Embryonic facial prominence (tissue), 1 donor: Measurements from ENCODE around the gene APOA4.
"Not testable (repeated sequence)": the region's sequence is repeated elsewhere in the genome, so short reads cannot be mapped to it uniquely, and the experiment has no call there.

ENCODE experiments used
- DNase-seq: peaks from one replicate; pipeline ENCODE4 v3.0.0-alpha.2; 2016; ENCODE audit errors: extremely low spot score

The APOA4 gene

GRCh38 chr11:116801662-116802061 lies 21.4 kb downstream of the APOA4 start:
- DNase-seq, result not testable (repeated sequence)

- no peak for DNase-seq
Observed at GRCh38 chr11:116800610-116801009, 22.5 kb downstream of the APOA4 start.

- DNase-seq, result no peak
Observed at GRCh38 chr11:116798368-116798767, 24.7 kb downstream of the APOA4 start.

- DNase-seq, result no peak
Observed at GRCh38 chr11:116797816-116798215, 25.3 kb downstream of the APOA4 start.

GRCh38 chr11:116796548-116796947 lies 26.6 kb downstream of the APOA4 start:
- DNase-seq, result no peak

GRCh38 chr11:116794851-116795250 lies 28.3 kb downstream of the APOA4 start:
- no peak for DNase-seq

GRCh38 chr11:116793772-116794097 lies 29.4 kb downstream of the APOA4 start:
- DNase-seq, result no peak

- no peak for DNase-seq
Observed at GRCh38 chr11:116792869-116793771, 30.0 kb downstream of the APOA4 start.

GRCh38 chr11:116792144-116792868 lies 30.8 kb downstream of the APOA4 start:
- no peak for DNase-seq

- DNase-seq, result no peak
Observed at GRCh38 chr11:116791813-116792143, 31.3 kb downstream of the APOA4 start, which contains the start of gene APOA5. APOA5 (minus strand) TSS chr11:116791879; CDS start chr11:116791860, 19 bp downstream.

- DNase-seq, result no peak
Observed at GRCh38 chr11:116791002-116791812, 31.9 kb downstream of the APOA4 start.

GRCh38 chr11:116790167-116791001 lies 32.7 kb downstream of the APOA4 start:
- no peak for DNase-seq

GRCh38 chr11:116788975-116789374 lies 34.1 kb downstream of the APOA4 start:
- DNase-seq, result no peak

GRCh38 chr11:116788534-116788933 lies 34.6 kb downstream of the APOA4 start:
- no peak for DNase-seq

- DNase-seq, result peak; percentile 75
Observed at GRCh38 chr11:116787786-116788486, 35.2 kb downstream of the APOA4 start, which contains the start of gene ZPR1. ZPR1 (minus strand) TSS chr11:116788023; CDS start chr11:116787990, 33 bp downstream.

GRCh38 chr11:116787436-116787785 lies 35.7 kb downstream of the APOA4 start:
- DNase-seq, result no peak

GRCh38 chr11:116786966-116787365 lies 36.1 kb downstream of the APOA4 start:
- no peak for DNase-seq

- no peak for DNase-seq
Observed at GRCh38 chr11:116786326-116786725, 36.8 kb downstream of the APOA4 start.

GRCh38 chr11:116782728-116783127 lies 40.4 kb downstream of the APOA4 start:
- no peak for DNase-seq

GRCh38 chr11:116778556-116778955 lies 44.5 kb downstream of the APOA4 start:
- DNase-seq, result no peak

- no peak for DNase-seq
Observed at GRCh38 chr11:116777056-116777455, 46.0 kb downstream of the APOA4 start.
